AG04449 (cell line): ENCODE data around the gene DESI2.
"Not testable (repeated sequence)": the region's sequence is repeated elsewhere in the genome, so short reads cannot be mapped to it uniquely, and the experiment has no call there.

Experiments
- CTCF ChIA-PET: fragments of 350-600 bp; formaldehyde crosslinking; extraction: SDS; loops from one replicate; lab custom pipeline; 2021; ENCODE audit warnings: antibody characterized with exemption; lab: Yijun Ruan, JAX
- POLR2A ChIA-PET: fragments of 400-600, 350-600 bp; formaldehyde crosslinking; extraction: SDS; loops from one replicate; lab custom pipeline; 2020; ENCODE audit warnings: antibody characterized with exemption, inconsistent platforms; lab: Yijun Ruan, JAX
- DNase-seq: peaks from one replicate; pipeline ENCODE4 v3.0.0-alpha.2; 2010; ENCODE audit warnings: low read depth, low spot score
- H3K4me3 ChIP-seq: 2 replicates; pipeline ENCODE4 v1.5.1; 2011; ENCODE audit warnings: low read depth, mild to moderate bottlenecking, control low read depth, low read length
- TF ChIP-seq, protein P1 (sequence below): IDR thresholded peaks from one replicate; pipeline ENCODE4 v1.5.1; 2011; ENCODE audit warnings: mild to moderate bottlenecking, moderate library complexity, low read length, control low read depth, inconsistent platforms; ENCODE audit not compliant: insufficient read depth; ENCODE audit errors: missing control alignments

Gene DESI2

GRCh38 chr1:244657421-244657820 lies 4.5 kb downstream of the DESI2 start:
- TF ChIP-seq, protein P1, sequence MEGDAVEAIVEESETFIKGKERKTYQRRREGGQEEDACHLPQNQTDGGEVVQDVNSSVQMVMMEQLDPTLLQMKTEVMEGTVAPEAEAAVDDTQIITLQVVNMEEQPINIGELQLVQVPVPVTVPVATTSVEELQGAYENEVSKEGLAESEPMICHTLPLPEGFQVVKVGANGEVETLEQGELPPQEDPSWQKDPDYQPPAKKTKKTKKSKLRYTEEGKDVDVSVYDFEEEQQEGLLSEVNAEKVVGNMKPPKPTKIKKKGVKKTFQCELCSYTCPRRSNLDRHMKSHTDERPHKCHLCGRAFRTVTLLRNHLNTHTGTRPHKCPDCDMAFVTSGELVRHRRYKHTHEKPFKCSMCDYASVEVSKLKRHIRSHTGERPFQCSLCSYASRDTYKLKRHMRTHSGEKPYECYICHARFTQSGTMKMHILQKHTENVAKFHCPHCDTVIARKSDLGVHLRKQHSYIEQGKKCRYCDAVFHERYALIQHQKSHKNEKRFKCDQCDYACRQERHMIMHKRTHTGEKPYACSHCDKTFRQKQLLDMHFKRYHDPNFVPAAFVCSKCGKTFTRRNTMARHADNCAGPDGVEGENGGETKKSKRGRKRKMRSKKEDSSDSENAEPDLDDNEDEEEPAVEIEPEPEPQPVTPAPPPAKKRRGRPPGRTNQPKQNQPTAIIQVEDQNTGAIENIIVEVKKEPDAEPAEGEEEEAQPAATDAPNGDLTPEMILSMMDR, result no peak
- ChIA-PET CTCF (no interaction called here), POLR2A (no interaction called here)
- no peak for DNase-seq
- no peak overlapping the region for H3K4me3 ChIP-seq

- TF ChIP-seq, protein P1, result no peak
- CTCF ChIA-PET, result interaction anchor here (1.2 to 1.6 kb wide), 2 partner anchors 54 to 56 kb away, joined by 3 to 5 read pairs; no protein-coding TSS in a partner anchor
- H3K4me3 ChIP-seq, result no peak overlapping the region
- DNase-seq, result no peak
- POLR2A ChIA-PET, result no interaction called here
These were observed 6.8 kb downstream of the DESI2 start for GRCh38 chr1:244659694-244660093.

GRCh38 chr1:244660595-244660994 lies 7.7 kb downstream of the DESI2 start:
- no peak overlapping the region for H3K4me3 ChIP-seq
- TF ChIP-seq, protein P1, result no peak
- DNase-seq, result no peak
- CTCF ChIA-PET, result no interaction called here
- POLR2A ChIA-PET, result no interaction called here

- H3K4me3 ChIP-seq, POLR2A ChIA-PET, DNase-seq, CTCF ChIA-PET: not testable (repeated sequence)
These were observed 8.8 kb downstream of the DESI2 start for GRCh38 chr1:244661569-244662312.

- TF ChIP-seq, protein P1, result no peak
- POLR2A ChIA-PET, result no interaction called here
- CTCF ChIA-PET, result no interaction called here
- DNase-seq, result no peak
- no peak overlapping the region for H3K4me3 ChIP-seq
These were observed 9.7 kb downstream of the DESI2 start for GRCh38 chr1:244662599-244662998.

- TF ChIP-seq, protein P1, result no peak
- POLR2A ChIA-PET, result interaction anchor here (0.5 kb wide), 1 partner anchor 61 kb away, joined by 3 read pairs; no protein-coding TSS in a partner anchor
- H3K4me3 ChIP-seq, result no peak overlapping the region
- no peak for DNase-seq
- CTCF ChIA-PET, result interaction anchor here (1.1 to 1.3 kb wide), 2 partner anchors 10 to 12 kb away, joined by 3 to 4 read pairs; partner anchors contain the start of gene DESI2
These were observed 11.4 kb downstream of the DESI2 start for GRCh38 chr1:244664353-244664752.
